AG09319 (cell line): ENCODE data around the gene MICAL3.

Experiments used
- DNase-seq: peaks from one replicate; pipeline ENCODE4 v3.0.0-alpha.2; 2010; ENCODE audit warnings: low read depth; ENCODE audit errors: extremely low read depth
- TF ChIP-seq, protein P1 (sequence below): IDR thresholded peaks from 2 replicates; pipeline ENCODE4 v1.5.1; 2011; ENCODE audit warnings: low read depth, mild to moderate bottlenecking, inconsistent platforms, low read length, moderate library complexity

Gene MICAL3

DNA sequence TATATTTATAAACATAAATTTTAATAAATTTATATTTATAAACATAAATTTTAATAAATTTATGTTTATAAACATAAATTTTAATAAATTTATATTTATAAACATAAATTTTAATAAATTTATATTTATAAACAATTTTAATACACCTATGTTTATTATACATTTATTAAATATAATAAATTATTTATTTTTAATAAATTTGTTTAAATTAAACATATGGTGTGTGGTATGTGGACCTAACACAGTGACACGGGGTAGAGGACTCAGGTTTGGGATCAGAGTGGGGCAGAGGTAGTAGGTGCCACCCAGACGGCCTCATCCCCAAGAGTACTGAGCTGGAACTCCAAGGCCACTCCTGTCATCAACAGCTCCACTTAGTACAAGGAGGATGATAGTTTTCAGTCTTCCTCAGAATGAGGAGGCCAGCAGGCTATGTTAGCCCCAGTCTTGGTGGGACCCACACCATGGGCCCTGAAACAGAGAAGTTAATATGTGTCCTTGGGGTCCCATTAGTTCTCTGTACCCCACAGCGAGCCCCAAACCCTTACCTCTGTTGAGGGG lies 203.4 kb downstream of the MICAL3 start:
- TF ChIP-seq, protein P1, sequence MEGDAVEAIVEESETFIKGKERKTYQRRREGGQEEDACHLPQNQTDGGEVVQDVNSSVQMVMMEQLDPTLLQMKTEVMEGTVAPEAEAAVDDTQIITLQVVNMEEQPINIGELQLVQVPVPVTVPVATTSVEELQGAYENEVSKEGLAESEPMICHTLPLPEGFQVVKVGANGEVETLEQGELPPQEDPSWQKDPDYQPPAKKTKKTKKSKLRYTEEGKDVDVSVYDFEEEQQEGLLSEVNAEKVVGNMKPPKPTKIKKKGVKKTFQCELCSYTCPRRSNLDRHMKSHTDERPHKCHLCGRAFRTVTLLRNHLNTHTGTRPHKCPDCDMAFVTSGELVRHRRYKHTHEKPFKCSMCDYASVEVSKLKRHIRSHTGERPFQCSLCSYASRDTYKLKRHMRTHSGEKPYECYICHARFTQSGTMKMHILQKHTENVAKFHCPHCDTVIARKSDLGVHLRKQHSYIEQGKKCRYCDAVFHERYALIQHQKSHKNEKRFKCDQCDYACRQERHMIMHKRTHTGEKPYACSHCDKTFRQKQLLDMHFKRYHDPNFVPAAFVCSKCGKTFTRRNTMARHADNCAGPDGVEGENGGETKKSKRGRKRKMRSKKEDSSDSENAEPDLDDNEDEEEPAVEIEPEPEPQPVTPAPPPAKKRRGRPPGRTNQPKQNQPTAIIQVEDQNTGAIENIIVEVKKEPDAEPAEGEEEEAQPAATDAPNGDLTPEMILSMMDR = no peak
- DNase-seq = no peak

DNA sequence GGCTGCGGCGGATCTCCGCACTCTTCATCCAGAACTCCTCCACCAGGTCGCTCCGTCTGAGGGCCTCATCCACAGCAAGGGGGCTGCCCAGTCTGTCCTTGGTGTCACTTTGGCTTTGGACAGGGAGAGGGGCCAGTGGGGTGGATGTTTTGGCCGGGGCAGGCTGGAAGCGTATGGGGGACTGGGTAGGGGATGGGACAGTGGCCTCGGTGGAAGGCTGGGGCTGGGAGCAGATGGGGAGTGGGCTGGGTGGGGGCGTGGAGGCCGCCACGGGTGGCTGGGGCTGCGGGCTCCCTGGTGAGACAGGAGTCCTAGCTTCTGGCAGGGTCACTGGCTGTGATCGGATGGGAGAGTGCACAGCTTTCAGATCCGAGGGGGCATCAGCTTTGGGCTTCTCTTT lies 205.7 kb downstream of the MICAL3 start:
- TF ChIP-seq, protein P1 = no peak
- DNase-seq = no peak

DNA sequence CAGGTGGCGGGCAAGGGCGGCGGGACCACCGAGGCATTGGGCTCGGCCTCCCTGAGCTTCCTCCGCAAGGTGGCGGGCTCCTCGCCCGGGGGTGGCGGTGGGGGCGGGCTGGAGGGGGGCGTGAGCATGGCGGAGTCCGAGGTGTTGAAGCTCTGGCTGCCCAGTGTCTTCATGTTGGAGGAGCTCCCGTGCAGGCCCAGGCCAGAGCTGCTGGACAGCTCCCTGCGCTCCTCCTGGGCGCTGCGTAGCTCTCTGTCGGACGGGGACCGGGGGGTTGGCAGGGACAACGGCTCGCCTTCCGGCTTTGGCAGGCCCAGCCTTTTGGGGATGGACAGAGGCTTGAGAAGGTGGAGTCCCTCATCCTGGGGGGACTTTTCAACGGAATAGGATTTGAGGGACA lies 206.2 kb downstream of the MICAL3 start:
- no peak for DNase-seq
- TF ChIP-seq, protein P1 = no peak

DNA sequence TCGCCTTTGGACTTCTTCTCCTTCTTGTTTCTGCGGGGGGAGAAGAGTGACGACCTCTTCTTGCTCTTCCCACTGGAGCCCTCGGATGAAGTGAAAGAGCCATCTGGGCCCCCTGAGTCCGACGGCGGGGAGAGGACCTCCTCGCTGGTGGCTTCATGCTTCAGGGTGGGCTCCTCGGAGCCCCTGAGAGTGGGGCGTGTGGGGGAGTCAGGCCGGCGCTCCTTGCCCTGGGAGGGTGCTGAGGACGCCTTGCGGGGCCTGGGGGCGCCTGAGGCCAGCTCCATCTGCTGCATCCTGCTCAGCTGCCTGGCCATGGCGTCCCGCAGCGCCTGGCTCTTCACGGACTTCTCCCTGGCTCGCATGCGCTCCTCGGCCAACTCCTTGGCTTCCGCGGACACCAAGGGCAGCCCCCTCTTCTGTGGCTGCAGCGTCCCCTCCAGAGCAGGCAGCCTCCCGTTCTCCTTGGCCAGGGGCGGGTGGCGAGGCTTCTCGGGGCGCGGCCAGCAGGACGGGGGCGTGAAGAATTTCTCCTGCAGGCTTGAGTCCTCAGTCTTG lies 206.8 kb downstream of the MICAL3 start:
- no peak for DNase-seq
- TF ChIP-seq, protein P1 = no peak

DNA sequence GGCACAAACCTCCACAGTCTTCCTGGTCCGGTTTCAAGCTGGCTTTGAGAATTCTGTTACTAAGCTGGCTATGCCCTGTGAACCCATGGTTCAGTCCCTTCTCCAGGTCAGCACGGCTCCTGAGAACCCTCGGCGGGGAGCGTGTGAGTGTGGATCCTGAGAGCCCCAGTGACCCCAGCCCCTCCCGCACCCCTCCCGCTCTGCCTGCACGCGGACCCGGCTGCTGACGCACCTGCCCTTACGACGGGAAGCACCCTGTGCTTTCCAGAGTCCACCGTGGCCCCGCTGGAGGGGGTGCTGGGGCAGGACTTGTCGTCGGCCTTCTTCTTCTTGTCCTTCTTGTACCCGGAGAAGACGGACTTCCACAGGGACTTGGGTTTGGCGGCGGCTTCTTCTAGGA lies 207.3 kb downstream of the MICAL3 start:
- DNase-seq = no peak
- TF ChIP-seq, protein P1 = no peak

DNA sequence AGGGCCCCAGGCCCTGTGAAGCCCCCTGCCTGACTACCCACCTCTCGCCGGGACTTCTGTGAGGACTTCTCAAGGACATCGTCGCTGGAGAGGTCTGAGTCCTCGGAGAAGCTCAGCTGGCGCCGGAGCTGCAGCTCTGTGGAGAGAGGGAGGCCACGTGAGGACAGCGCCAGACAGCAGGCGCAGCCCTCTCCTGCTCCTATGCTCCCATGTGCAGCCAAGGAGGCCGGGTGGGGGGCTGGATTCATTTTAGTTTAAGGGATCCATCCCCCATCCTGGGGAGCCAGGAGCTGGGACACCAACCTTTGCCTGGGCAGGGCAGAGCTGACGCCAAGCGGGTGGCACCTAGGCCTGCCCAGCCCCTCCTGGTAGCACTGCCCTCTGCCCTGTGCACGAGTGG lies 207.7 kb downstream of the MICAL3 start:
- DNase-seq = no peak

DNA sequence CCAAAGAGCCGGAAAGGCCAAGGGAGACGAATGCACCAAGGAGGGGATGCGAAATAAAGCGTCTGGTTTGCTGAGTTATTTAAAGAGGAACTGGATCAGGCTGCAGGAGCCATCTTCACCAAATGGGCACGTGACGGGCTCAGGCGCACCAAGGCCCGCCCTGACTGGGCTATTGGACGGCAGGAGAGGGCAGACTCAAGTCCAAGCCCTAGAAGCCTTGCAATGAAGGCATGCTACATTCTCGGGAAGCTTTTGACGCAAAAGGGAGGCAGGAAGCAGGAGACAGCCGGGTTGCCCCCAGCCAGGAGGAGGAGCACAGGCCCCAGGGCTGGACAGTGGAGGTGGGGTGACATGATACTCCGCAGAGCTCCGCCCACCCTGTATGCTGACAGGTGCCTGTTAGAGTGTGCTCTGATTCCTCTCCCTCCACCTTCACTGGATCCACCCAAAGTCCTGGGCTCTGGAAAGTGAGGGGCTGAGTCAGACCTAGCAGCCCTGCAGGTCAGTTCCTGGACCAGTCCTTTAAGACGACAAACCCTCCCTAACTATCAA lies 208.6 kb downstream of the MICAL3 start:
- no peak for DNase-seq
- TF ChIP-seq, protein P1 = no peak

More for the DNA sequence above, 207.7 kb downstream of the MICAL3 start:
- TF ChIP-seq, protein P1 = no peak
